GM18909 (cell line): Measurements from ENCODE around the gene FAM131C.

Source experiments
- ATAC-seq: cut with Tn5 transposase; IDR thresholded peaks from one replicate; pipeline ENCODE4 v1.9.1; 2021; ENCODE audit warnings: mild to moderate bottlenecking; ENCODE audit not compliant: unreplicated experiment, poor library complexity

FAM131C gene

DNA sequence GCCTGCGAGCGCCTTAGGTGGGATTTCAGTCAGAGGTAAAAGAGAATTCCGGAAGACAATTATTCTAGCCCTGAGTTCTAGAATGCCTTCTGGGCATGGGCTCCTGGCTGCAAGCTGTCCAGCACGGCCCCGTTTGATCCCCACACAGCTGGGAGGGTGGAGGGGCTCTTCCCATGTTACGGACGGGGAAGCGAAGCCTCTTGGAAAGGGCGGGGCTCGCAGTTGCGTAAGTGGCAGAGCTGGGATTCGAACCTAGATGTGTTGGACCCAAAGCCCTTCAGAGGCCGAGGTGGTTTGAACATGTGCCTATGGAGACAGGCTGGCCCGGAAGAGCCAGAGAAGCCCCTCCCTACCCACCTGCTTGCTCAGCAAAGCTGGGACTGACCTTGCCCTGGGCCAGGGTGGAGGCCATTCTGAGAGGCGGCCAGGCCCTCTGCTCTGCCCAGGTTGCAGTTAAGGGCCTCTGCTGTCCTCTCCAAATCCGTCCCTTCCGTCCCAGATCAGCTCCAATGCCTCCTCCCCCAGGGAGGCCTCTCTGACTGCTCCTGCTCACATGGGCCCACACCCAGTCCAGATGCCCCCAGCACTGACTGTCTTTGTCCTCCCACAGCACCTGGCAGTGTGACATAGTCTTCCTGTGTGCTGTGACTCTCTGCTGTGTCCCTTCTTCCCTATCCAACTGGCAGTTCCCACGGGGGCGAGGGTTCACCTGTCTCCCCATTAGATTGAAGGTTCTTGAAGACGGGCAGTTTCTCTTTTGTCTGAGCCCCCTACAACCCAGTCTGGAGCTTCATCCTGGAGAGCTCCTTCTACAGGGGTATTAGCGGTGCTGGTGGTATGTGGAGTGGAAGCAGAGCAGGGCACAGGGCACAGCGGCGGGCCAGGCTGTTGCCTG, 54.5 kb downstream of the FAM131C start:
- no peak for ATAC-seq

DNA sequence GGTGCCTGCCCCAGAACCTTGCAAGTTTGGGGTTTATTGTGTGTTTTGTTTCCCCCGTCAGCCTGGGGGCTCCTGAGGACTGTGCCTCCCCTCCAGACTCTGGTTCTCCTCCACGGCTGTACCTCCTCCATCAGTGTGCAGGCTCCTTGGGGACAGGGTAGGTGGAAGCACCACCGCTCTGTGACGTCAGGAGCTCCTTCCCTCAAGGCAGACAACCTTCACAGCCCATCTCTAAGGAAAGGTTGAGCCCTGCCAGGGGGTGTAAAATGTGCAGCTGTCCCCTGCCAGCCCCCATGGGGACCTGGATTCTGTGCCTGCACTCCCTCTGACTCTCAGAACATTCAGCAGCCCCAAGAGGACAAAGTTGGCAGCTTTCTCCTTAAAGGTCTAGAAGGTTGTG, 55.1 kb downstream of the FAM131C start:
- no peak for ATAC-seq

DNA sequence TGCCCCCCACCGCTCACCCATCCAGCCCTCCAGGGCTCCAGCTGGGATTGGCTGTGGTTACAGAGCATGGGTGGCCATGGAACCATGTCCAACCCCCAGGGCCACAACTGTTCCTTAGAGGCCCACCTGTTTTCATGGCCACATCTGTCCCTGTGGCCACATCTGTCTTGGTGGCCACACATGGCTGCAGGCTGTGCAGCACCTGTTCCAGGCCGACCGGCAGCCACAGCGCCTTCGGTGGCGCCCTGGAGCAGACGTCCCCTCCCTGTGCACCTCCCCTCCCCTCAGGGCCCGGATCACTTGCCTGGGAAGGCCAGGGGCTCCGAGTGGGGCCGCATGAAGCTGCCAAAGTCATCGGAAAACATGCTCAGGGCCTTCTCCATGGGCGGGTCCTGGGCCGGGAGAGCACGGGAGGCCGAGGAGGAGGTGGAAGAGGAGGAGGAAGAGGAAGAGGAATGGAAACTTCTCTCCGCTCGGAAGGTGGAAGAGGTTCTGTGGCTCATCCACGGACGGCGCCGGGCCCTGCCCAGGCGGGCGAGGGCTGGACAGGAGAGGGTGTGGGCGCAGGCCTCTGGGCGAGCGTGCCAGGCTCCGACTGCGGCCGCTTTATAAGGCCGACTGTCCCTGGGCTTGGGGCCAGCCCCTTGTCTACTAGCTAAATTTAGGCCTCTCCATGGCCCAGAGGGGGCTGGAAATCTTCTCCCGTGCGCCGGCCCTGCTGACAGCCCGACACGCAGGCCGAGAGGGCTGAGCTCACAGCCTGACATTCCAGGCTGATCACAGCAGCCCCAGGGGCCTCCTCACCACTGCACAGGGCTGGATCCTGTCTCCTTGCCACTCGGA, 55.8 kb downstream of the FAM131C start, which contains the start of gene HSPB7:
Gene HSPB7 (minus strand): TSS at position 583 of the 843 bp plus-strand sequence. CDS start 80 bp downstream, at position 503.
- no peak for ATAC-seq

DNA sequence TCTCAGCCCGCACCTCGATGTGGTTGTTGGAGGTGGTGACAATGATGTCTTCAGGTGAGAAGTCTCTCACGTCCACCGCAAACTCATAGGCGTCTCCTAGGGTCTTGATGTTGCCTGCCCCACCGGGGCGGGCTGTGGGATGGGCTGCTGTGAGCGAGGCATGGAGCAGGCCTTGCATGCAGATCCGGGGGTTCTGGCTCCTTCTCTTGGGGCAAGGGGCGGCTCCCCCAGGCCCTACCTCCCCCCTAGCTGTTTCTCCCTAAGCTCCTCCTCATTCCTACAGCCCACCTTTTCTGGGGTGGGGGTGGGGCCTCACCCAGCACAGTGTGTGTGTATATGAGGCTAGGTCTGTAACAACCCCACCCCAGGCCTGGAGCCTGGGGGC, 56.4 kb downstream of the FAM131C start:
- ATAC-seq = no peak

DNA sequence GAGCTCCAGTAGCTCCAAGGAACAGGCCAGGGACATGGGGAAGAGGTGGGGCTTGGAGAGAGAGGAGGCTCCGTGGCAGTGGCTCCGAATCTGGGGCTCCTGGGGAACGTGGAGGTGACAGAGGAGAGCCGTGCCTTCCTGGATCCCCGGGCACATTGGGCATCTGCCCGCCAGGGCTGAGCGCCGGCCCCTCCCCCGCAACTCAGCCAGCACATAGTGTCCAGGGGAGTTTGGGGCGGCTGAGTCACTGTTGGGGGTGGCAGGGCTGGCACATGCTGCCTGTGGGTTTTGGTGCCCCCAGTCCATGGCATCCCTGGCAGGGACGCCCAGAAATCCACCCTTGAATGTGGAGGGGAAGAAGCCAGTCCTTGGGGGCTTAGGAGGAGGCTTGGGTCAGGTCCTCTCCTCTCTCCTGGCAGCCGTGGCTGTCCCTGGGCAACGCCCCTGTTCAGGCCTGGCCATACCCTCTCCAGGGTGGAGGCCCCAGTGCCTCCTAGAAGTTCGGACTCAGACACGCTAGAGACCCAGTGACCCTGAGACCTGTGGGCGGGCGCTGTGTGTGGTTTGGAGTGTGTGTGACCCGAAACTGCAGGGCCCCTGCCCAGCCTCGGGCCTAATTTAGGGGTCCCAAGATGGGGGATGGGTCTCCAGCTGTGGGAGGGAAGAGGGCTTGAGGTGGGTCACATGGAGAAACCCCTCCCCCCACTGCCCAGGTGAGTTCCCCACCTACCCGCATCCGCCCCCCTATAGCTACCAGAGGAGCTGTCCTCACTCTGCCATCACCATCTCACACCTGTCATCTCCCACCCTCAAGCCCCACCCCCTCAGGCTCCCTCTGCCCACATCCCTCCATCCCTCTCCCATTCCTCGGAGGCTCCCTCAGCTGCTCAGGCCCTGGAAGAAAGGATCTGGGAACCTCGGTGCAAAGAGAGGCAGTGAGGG, 57.2 kb downstream of the FAM131C start:
- no peak for ATAC-seq

DNA sequence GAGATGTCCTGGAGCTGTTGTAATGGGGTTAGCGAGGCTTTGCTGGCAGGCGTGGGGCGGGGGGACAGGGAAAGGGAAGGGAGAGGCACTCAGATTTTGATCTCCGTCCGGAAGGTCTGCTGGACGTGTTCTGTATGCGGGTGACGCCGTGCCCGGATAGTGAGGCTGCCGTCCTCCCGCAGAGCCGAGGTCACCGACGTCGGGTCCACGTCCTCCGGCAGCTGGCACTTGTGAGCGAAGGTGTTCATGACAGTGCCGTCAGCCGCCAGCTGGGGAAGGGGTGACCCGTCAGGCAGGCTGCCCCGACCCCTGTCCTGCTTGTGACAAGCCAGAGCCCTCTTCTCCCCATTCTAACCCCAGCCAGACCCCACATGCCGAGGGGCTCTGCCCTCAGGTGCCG, 58.0 kb downstream of the FAM131C start:
- ATAC-seq = no peak

DNA sequence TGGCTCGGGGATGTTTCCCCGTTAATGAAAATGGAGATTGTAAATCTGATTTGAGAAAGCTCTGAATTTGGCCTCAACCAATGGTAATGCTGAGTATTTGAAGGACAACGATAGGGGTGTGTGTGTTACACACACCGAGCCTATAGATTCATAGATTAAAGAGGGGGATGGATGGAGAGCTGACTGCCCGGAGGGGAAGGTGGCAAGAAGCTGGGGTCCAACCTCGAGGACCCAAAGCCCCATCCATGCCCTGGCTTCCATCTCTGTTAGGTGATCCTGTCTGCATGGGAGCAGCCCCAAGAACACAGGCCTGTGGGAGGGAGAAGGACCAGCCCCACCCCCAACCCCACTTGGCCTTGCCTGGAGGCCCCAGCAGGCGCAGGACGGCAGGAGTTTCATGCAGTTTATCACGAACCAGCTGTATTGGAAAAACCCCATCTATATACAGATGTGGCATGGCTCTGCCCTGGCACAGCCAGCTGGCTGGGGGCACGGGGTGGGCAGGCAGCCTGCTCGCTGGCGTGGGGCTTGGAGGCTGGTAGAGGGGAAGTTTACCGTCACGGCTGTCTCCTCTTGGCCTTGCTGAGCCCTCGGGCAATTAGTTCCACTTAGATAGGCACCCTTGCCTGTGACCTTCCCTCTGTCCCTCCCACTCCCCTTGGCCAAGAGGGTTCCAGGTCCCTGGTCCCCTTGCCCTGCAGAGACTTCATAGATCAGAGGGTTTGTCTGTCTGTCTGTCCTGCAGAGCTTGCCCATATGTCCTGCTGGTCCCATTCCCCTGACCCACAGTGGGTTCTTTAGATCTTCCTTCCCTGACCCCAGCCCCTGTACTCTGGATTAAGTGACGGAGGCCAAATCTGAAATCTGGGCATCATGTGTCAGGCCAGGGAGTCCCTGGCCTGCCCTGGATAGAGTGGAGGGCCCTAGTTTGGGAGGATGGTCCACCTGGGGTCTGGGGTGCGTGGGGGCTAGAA, 58.7 kb downstream of the FAM131C start:
- no peak for ATAC-seq

DNA sequence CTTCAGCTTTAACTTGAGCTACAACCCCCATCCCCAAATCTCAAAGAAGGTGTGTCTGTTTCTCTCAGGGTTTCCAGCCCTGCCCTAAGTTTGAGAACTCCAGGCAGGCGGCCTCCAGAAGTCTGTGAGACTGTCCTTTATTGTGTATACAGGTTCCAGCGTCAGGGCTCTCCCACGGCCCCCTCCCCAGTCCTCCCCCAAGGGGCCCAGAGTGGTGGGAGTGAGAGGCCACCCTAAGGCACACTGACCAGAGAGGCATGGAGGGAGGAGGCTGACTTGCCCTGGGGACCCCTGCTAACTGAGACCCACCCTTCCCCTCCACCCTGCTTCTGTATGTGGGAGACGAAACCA, 59.6 kb downstream of the FAM131C start:
- ATAC-seq = no peak

DNA sequence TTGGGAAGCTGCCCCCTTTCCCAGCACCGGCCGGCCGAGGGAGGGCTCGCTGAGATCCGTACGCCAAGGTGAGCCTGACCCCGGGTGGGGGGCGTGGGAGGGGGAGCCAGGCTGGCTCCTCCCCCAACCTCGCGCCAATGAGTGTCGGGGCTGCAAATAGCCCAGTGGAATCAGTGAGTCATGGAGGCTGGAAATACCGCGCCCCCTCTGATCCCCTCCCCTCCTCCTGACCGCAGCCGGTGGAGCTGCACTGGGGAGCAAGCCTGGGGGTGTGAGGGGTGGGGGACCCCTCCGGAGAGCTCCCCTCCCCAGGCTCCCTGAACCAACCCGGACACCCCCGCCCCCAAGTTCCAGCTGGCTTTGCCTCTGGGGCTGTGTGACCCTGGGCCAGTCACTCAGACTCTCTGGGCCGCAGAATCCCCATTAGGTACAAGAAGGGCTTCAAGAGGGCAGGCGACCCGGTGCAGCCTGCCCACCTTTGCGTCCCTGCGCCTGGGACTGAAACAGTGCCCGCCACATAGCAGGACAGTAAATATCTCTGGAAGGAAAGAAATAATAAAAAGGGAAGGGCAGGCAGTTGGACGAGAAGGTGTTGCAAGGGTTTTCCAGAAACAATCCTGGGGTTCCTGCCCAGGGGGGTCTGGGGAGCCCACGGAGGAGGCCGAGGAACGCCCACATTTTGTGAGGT, 60.1 kb downstream of the FAM131C start:
- ATAC-seq = no peak

DNA sequence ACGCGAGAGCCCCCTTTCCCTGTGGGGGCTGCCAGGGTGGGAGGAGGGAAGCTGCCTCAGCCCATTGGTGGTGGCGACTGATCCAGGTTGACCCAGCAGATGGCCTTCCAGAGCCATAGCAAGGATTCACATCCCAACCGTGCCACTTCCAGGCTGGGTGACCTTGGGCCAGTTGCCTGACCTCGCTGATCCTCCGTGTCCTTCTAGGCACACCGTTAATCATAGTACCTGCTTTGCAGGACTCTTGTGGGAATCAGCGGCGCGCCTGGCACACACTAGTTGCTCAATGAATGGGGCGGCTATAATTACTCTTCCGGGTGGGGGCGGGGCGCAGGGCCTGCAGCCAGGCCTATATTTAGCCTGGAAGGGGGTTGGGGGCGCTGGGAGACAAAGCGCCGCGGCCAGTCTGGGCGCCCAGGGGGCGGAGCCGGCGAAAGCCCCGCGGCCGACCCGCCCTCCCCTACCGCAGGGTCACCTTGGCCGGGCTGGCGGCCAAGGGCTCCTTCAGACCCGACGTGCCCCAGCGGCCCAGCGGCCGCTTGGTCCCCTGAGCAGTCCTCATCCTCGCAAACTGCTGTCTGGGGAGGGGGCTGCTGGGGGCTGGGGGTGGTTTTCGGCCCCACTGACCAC, 60.7 kb downstream of the FAM131C start:
- ATAC-seq = no peak

DNA sequence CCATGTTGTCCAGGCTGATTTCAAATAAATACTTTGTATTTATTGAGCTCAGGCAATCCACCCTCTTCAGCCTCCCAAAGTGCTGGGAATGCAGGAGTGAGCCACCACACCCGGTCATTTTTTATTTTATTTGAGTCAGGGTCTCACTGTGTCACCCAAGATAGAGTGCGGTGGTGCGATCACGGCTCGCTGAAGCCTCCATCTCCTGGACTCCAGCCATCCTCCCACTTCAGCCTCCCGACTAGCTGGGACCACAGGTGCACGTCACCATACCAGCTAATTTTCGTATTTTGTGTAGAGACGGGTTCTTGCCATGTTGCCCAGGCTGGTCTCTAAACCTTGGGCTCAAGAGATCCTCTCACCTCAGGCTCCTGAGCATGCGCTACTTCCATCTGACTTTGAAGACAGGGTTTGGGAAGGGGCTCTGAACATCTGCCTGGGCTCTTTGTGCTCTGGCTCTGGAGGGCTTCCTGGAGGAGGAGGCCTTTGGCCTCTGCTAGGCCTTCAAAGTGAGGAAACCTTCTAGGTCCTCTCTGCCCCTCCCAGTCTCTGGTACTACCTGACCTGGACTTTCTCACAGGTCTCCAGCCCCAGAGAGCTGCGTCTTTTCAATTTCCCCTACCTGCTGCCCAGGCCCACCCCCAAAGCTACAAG, 61.4 kb downstream of the FAM131C start:
- no peak for ATAC-seq

DNA sequence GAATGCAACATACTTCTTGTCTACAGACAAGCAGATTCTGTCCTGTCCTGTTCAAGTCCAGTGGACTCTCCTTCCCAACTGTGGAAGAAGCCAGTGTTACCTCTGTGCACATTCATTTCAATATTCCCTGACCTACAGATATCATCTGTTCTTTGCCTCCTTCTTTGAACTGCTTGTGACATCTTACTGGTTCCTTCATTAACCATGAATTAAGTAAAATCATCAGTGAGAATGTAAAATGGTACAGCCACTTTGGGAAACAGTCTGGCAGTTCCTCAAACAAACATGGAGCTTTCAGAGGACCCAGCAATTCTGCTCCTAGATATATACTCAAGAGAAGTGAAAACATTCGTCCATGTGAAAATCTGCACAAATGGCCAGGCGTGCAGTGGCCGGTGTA, 62.6 kb downstream of the FAM131C start:
- no peak for ATAC-seq

DNA sequence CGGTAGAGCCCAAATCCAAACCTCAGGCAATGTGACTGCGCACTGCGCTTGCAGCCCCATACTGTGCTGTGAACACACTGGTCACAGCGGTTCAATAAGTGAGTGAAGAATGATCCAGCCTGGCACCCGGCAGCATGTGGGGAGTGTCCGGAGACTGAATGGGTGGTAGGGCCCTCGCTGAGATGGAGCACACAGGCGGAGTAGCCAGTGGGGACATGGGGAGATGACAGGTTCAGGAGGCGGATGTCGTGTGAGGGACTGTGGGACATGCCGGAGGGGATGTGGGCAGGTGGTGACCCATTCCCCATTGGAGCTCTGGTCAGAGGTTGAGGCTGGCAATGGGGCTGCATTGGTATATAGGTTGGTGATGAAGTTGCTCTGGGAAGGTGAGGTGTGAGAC, 63.8 kb downstream of the FAM131C start:
- no peak for ATAC-seq

DNA sequence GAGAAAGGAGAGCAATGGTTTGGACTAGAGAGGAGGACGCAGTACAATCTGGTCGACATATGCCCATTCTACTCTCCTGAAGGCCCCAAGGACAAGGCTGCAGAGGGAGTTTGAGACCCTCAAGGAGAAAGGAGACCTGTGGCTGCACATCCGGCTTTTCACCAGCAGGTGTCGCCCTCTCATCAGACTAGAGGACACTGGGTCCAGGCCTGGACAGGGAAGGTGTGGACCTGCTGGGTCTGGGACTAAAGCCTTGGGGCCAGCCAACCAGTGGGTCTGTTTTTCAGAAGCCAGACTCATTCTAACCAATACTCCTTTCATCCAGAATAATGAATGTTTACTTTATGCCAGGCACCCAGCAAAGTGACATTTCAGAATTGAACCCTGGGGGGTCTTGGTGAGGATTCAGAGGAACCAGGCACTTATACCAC, 64.4 kb downstream of the FAM131C start:
- ATAC-seq = no peak
